ENCODE measurements around the gene SPHK1. TPM values are rescaled to one million over a fixed set of nuclear protein-coding genes. Genes with fewer than 3 reads are reported as not detected.

The SPHK1 gene
- total RNA-seq, 4 donors from 2014 or later = 10.5 to 17.9 (median 12.5) TPM

GRCh38 chr17:76405607-76405966 is 21.2 kb downstream of the SPHK1 start:
- Histone ChIP-seq H3K27ac (no peak overlapping the region), H3K36me3 (peaks cover 44% of the 10 kb centered on the region), H3K4me3 (no peak overlapping the region), H3K9me3 (no peaks in the 10 kb centered on the region), H3K4me1 (no peaks in the 10 kb centered on the region), H3K27me3 (no peaks in the 10 kb centered on the region)
- TF ChIP-seq EP300 (IDR thresholded peaks at IDR 0.05) (no peak), POLR2A (IDR thresholded peaks at IDR 0.05) (no peak), CTCF (IDR thresholded peaks at IDR 0.05) (no peak), POLR2AphosphoS5 (IDR thresholded peaks at IDR 0.05) (no peak)
- no peak for DNase-seq (ENCODE audit: low spot score in 2 of 2)
- WGBS = 88% methylated on average over 9 of the region's 9 CpGs

DNA sequence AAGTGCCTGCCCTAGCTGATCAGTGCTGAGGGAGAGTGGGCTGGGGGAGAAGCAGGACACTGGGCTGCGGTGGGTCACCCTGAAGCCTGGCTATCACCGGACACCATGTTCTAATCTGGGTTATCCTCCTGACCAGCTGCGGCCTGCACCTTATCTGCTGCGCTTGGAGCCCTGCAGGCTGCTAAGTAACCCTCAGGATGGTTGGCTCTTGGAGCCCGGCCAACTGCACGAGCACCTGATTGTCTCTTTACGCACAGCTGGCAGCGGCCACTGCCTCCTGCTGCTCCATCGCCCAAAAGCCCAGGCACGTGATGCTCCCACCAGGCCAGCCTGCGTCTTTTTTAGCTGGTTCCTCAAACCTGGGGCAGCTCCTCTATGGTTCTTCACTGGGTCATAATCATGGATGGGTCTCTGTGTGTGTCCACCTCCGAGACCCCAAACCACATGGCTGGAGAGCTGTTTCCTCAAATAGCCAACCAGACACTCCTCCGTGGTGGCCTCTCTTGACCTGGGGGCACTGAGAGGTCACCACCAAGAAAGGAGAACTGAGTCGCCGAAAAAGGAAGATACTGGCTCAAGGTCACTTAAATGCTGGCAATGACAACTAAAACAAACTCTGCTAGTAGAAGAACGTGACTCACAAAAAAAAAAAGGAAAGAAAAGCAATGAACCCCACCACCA is 21.7 kb downstream of the SPHK1 start:
- Histone ChIP-seq H3K27ac (no peak overlapping the region), H3K36me3 (peaks cover 38% of the 10 kb centered on the region), H3K4me1 (no peaks in the 10 kb centered on the region), H3K27me3 (no peaks in the 10 kb centered on the region), H3K9me3 (no peaks in the 10 kb centered on the region), H3K4me3 (no peak overlapping the region)
- 80% methylated on average over 16 of the region's 16 CpGs for WGBS
- no peak for DNase-seq (ENCODE audit: low spot score in 2 of 2)
- no peak for TF ChIP-seq CTCF (IDR thresholded peaks at IDR 0.05)
- TF ChIP-seq EP300 (IDR thresholded peaks at IDR 0.05) = no peak
- no peak for TF ChIP-seq POLR2A (IDR thresholded peaks at IDR 0.05)
- TF ChIP-seq POLR2AphosphoS5 (IDR thresholded peaks at IDR 0.05) = no peak

DNA sequence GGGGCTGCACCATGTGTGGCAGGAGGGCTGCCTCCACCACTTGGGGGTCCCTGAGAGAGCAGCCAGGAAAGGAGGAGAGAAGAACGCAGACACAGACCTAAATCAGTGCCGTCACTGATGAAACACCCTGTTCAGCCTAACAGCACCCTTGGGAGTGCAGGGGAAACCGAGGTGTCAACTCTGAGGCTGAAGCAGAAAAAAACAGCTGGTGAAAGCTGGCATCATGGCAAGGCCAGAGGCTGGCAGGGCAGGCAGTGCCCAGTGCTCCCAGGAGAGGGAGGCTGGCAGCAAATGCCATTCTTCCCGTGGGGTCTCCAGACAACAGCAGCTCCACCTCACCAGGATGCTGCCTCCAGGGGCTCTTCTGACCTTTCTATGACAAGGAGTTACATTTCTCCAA is 23.1 kb downstream of the SPHK1 start:
- H3K27me3 ChIP-seq = no peaks in the 10 kb centered on the region
- 91% methylated on average over 4 of the region's 4 CpGs for WGBS

GRCh38 chr17:76408037-76408849 is 23.8 kb downstream of the SPHK1 start:
- DNase-seq (ENCODE audit: low spot score in 2 of 2) = no peak
- Histone ChIP-seq H3K9me3 (no peaks in the 10 kb centered on the region), H3K27ac (no peak overlapping the region), H3K4me3 (no peak overlapping the region), H3K27me3 (no peaks in the 10 kb centered on the region), H3K4me1 (no peaks in the 10 kb centered on the region), H3K36me3 (peaks cover 17% of the 10 kb centered on the region)
- WGBS = 89% methylated on average over 11 of the region's 12 CpGs
- TF ChIP-seq POLR2A (IDR thresholded peaks at IDR 0.05) = no peak
- TF ChIP-seq POLR2AphosphoS5 (IDR thresholded peaks at IDR 0.05) = no peak
- no peak for TF ChIP-seq EP300 (IDR thresholded peaks at IDR 0.05)
- peak; percentile 42 to 75 for TF ChIP-seq CTCF (IDR thresholded peaks at IDR 0.05)

More for the DNA sequence above, 23.1 kb downstream of the SPHK1 start:
- DNase-seq (ENCODE audit: low spot score in 2 of 2) = no peak
- TF ChIP-seq EP300 (IDR thresholded peaks at IDR 0.05) (no peak), POLR2A (IDR thresholded peaks at IDR 0.05) (no peak), CTCF (IDR thresholded peaks at IDR 0.05) (no peak), POLR2AphosphoS5 (IDR thresholded peaks at IDR 0.05) (no peak)
- Histone ChIP-seq H3K36me3 (peaks cover 24% of the 10 kb centered on the region), H3K9me3 (no peaks in the 10 kb centered on the region), H3K4me3 (no peak overlapping the region), H3K27ac (no peak overlapping the region), H3K4me1 (no peaks in the 10 kb centered on the region)

- no peaks in the 10 kb centered on the region for H3K36me3 ChIP-seq
- no peak overlapping the region for H3K27ac ChIP-seq
- H3K9me3 ChIP-seq = no peaks in the 10 kb centered on the region
- H3K4me3 ChIP-seq = no peak overlapping the region
- no peak for DNase-seq (ENCODE audit: low spot score in 2 of 2)
- no peaks in the 10 kb centered on the region for H3K27me3 ChIP-seq
- peaks cover 7% of the 10 kb centered on the region for H3K4me1 ChIP-seq
- no peak for TF ChIP-seq POLR2A (IDR thresholded peaks at IDR 0.05)
- no peak for TF ChIP-seq CTCF (IDR thresholded peaks at IDR 0.05)
- TF ChIP-seq EP300 (IDR thresholded peaks at IDR 0.05) = no peak
- no peak for TF ChIP-seq POLR2AphosphoS5 (IDR thresholded peaks at IDR 0.05)
- WGBS = 93% methylated on average over 15 of the region's 15 CpGs
Observed at GRCh38 chr17:76410328-76410965, 26.0 kb downstream of the SPHK1 start.
